T-helper 1 cell (primary cell): ENCODE data around the gene MYO3B.
"Not testable (repeated sequence)": the region's sequence is repeated elsewhere in the genome, so short reads cannot be mapped to it uniquely, and the experiment has no call there.

Source experiments
- DNase-seq, 5 donors: peaks; one replicate each; pipeline ENCODE4 v3.0.0-alpha.2; 2012 to 2020

The MYO3B gene

DNA sequence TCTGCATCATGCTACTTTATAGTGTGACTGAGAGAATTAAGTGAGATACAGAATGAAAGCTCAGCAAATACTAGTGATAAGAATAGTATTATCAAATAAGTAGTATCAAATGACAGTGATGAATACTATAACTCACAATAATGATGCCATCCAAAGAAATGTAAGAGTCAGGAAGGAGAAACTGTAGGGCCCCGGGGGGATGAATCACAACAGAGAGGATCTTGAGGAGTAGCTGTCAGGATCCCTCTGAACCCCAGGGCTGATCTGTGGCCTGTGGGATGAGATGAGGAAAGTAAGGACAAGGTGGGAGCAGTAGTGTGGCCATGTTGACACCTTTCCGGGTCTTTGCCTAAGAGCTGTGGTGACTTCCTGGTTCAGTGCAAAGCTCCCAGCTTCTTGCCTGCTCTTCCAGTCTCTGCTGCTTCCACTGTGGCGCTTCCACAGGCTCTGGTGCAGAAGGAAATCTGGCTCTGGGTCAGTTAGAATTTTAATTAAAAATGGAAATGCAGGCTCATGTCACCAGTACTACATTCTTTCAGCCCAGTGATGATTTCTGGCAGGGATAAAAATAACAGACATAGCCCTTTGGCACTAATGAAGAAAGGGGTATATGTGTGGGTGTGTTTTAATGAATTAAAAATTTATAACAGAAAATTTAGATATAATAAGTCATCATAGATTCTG lies 166.9 kb downstream of the MYO3B start:
- no peak for DNase-seq

- no peak for DNase-seq
Observed at GRCh38 chr2:170345607-170346006, 167.7 kb downstream of the MYO3B start.

- not testable (repeated sequence) for DNase-seq
Observed at GRCh38 chr2:170349269-170349668, 171.3 kb downstream of the MYO3B start.

DNA sequence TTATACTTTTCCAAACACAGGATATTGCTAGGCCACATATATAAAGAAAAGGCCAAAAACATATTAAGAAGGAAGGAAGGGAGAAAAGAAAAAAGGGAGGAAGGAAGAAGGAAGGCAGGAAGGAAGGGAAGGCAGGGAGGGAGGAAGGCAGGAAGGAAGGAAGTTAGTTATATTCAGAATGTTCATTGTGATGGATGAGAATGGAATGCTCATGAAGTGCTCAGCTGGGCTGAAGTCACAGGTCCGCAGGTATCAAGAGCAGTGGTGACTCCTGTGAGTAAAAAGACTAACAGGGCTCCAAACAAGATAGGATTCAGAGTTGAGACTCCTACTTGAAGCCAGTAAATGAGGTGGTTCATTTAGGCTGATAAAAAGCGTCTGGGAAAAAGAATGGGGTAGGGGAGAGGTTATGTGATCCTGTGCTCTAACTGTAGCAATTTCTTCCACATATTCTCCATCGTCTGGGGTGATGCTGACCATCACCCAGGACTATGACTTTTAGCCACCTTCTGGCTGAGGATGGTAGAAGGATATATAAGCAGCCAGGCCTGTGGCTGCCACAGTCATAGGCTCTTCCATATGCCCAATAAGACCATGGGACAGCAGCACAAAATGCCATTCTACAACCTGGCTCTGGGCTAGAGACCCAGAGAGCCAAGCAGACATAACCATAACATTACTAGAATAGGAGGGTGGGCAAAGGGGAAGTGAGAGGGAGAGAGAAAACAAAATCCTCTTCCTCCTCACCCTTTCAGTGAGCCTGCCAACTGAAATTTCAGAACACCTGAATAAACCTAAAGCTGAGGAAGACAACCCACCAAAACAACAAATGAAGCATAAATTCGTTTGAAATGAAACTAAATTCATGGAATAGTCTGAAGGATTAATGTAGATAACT lies 173.2 kb downstream of the MYO3B start:
- DNase-seq, result no peak

GRCh38 chr2:170353723-170354122 lies 175.8 kb downstream of the MYO3B start:
- no peak for DNase-seq

- no peak for DNase-seq
Observed at GRCh38 chr2:170354388-170354787, 176.4 kb downstream of the MYO3B start.

DNA sequence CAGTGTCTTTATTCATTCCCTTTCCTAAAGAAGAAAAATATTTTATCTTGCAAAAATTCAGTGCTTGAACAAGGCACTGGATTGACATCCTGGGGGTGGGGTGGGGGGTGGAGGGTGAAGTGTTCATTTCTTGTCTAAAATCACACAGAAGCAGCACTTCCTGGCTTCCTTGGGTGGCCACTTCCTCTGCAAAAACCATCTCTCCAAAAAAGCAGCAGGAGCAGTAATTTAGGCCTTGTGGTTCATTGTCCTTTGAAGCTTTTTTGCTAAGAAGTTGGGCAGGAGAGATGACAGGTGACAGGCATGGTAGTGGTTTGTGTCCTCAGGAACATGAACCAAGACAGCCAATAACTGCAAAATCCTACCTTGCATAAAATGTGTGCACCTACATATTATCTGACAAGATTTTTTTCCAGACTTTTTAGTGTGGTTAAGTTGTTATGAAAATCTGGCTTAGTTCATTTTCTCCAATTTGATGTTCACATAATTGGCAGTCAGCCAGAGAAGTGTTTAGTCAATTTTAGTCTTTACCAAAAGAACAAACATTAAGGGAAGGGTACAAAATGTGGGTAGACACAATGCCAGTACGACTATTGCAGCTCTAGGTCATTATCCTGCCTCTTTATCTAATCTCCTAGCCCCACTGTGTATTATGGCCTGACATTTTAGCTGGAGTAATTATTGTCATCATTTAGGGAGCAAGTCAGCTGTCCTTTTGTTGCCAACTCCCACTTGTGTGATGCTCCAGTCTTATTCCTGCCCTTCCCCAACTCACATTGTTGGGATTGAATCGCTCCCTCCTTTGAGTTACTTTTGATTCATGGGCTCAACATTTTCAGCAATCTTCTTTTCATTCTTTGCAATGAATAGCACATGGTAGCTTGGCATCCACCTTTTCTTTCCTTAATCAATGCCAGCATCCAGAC lies 177.2 kb downstream of the MYO3B start:
- peak in 1 of 5 donors; percentile 65 for DNase-seq

GRCh38 chr2:170359466-170359865 lies 181.5 kb downstream of the MYO3B start:
- DNase-seq, result no peak

DNA sequence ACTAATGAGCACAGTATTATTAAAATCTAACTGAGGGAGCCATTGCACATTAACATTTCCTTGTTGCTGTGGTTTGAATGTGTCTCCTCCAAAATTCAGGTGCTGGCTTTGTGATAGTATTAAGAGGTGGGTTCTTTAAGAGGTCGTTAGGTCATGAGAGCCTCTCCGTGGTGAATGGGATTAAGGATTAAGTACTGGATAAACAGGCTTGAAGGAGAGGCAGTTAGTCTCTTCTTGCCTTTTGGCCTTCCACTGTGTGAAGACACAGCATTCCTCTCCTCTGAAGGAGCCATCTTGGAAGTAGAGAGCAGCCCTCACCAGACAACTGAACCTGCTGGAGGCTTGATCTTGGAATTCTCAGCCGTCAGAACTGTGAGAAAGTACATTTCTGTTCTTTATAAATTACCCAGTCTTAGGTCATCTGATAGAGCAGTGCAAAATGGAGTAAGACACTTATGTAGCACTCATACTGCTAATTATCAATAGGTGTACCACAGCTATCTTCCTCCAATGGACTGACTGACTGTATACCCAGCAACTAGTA lies 182.7 kb downstream of the MYO3B start:
- no peak for DNase-seq

DNA sequence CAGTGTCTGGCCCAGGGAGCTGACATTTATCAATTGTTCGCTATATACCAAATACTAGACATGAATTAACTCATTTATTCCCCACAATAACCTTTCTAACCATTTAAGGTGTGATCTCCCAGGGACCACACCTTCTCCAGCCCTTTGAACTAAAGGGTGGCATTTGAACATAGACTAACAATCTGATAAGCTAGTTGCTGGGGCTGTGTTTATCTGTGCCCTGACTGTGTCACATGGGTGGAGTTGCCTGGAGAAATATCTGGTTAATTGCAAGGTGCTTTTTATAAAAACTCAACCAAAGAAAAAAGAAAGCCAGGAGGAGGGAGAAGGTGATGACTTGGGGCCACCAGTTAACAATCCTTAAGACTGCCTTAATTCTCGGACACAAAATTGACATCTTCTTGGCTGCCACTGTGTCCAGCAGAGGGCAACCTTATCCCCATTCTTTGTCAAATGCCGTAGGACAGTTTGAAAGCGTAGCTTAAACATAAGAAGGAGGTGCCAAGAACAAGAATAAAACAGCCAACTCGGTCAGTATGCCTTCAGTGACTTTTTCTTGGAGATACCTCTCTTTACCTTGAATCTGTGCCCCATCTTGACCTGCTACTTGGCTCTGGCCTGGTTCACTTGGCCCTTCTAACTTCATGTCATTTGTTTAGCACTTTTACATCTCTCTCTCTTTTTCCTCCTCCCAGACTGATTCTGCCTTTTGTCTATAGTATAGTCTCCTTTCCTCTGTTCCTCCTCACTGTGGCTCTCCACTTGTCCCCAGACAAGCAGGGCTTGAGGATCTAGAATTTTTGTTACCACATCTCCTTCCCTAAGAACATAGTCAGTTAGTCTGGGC lies 183.4 kb downstream of the MYO3B start:
- peak in 4 of 5 donors; percentile 9 to 80 (median 25) for DNase-seq

GRCh38 chr2:170362313-170362870 lies 184.4 kb downstream of the MYO3B start:
- no peak for DNase-seq

GRCh38 chr2:170362871-170363631 lies 185.1 kb downstream of the MYO3B start:
- peak in 1 of 5 donors; percentile 72 for DNase-seq

- DNase-seq, result no peak
Observed at GRCh38 chr2:170365003-170365402, 187.1 kb downstream of the MYO3B start.

DNA sequence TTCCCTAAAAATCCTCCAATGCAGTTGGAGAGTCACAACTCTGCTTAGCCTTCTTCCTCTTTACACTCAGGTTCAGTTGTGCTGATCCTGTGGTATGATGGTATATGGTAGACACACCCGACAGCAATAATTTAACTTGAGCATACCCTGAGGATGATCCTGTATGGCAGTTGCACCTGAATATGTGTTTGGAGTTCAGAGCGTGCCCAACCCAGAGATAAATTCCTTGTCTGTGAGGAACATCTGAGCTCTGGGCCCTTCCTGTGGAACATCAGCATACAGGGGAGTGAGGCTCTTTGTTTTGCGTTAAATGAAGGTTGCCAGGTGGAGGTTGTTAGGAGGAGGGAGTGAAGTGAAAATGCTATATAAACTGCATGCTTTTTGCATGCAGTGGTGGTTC lies 187.7 kb downstream of the MYO3B start:
- DNase-seq, result no peak

GRCh38 chr2:170368370-170368769 lies 190.4 kb downstream of the MYO3B start:
- DNase-seq, result peak in 1 of 5 donors; percentile 50

- DNase-seq, result no peak
Observed at GRCh38 chr2:170369228-170369627, 191.3 kb downstream of the MYO3B start.

DNA sequence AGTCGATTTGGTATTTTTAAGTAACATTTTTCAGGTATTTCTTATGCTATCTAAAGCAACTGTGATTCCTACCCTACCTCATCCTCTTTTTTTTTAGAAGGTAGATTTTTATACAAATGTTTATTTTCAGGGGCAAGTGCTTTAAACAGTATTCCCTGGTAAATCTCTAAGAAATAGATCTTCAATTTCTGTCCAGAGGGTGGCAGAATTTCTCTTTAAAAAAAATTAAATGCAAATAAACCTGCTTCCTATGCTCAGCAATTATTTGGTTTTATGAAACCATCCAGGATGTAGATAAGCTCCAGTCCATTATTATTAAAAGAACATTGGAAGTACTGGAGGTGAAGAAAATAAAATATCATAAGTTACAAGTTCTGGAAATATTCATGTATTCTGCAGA lies 191.9 kb downstream of the MYO3B start:
- peak in 1 of 5 donors; percentile 29 for DNase-seq

DNA sequence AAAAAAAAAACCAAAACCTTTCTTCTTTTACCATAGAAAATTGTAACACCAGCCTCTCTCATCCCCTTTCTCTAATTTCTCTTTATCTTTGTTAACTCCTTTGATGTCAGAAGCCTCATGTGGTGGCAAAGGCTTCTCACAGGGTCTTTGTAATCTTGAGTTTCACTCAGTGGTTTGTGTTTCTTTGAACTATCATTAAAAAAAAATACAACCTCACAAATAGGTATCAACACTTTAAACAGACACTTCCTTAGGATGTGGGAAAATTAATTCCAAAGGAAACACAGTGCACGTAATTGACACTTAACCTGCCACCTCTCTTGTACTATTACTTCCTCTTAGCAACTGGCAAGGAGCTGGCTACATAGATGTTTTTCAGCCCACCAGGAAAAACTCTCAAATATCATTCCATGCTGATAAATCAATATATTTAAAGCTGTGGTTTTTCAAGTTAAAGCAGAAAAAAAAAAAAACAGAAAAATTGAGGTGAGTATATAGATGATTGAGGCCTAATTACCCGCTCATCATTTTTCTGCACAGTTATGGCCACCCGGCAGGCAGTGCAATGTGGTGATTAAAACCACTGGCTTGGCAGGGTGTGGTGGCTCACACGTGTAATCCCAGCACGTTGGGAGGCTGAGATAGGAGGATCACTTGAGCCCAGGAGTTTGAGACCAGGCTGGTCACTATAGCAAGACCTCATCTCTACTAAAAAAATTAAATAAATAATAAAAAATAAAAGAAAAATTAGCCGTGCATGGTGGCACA lies 193.5 kb downstream of the MYO3B start:
- no peak for DNase-seq

GRCh38 chr2:170375192-170375591 lies 197.2 kb downstream of the MYO3B start:
- no peak for DNase-seq
